ENCODE measurements around the gene DDR2.
"Not testable (repeated sequence)": the region's sequence is repeated elsewhere in the genome, so short reads cannot be mapped to it uniquely, and the experiment has no call there.

DDR2 gene

GRCh38 chr1:162727493-162727892, 95.2 kb downstream of the DDR2 start:
- DNase-seq, result not testable (repeated sequence)

DNA sequence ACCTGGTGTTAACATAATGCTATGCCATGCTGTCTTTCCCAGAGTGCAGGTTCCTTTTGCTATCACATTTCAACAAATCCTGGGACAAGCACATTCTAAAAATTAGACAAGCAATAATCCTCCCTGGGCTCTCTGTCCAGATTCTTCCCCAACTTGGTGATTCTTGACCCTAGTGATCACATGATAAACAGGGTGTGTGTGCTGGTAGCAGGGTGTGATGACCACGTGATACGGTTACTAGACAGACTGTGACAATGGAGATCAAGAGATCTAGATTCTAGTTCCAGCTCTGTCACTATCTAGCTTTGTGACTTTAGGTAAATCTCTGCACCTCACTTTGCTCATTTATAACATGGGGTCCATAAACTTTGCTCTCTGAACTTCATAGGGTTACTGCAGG, 96.3 kb downstream of the DDR2 start:
- DNase-seq, result no peak

DNA sequence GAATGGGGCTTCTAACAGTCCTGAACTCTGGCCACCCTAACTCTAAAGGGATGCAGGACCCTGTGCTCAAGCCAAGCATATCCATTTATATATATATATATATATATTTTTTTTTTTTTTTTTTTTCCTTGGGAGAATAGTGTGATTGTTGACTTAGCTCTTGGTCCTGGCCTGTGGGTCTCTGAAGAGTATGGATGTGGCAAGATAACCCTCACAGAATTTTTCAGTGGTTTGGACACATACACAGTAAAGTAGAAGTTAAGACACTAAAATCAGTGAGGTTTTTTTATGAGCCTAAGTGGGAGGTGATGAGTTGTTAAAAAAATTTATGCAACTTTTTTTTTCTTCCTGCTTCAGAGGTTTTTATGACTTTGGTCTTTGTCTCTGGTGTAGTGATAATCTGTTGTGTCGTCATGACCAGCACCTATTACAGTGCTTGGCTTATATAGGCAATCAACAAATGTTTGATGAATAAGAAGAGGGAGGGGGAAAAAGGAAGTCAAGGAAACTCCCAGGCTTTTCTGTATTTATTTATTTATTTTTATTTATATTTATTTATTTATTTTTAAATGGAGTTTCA, 97.0 kb downstream of the DDR2 start:
- DNase-seq, result not testable (repeated sequence)

GRCh38 chr1:162732094-162732493, 99.8 kb downstream of the DDR2 start:
- no peak for DNase-seq

DNA sequence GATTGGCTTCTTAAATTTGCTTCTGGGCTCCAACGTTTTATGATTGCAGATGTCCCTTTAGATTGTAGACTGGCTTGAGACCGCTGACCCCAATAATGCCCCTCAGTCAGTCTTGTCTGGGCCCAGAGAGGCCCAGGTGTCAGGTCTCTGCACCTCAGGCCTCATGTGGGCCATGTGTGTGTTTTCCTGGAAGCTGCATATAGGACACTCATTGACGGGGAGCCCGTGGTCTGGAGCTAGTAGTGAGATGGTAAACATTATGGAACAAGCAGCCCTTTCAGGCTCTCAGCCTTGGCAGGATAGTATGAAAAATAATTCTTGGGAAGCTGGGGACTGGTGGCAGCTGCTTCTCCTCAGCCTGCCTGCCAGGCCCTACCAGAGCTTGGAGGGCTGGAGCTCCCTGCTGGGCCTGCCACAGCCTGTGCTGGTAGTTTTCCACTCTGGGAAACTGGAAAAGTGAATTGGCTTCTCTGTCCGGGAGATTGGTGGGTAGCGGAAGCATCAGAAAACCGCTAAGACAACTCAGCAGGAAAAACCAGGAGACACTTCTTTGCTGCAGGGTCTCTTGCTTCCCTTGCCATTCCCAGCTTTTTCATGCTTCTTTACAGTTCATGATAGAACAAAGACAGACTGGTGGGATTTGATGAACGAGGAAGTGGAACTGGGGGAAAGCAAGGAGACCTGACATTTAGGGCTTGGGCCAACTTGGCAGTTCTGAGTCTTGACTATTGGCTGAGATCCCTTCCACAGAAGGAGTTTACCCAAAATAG, 100.5 kb downstream of the DDR2 start:
- DNase-seq, result no peak

- DNase-seq, result no peak
Observed at GRCh38 chr1:162733336-162733590, 101.0 kb downstream of the DDR2 start.

GRCh38 chr1:162734047-162734446, 101.8 kb downstream of the DDR2 start:
- no peak for DNase-seq

DNA sequence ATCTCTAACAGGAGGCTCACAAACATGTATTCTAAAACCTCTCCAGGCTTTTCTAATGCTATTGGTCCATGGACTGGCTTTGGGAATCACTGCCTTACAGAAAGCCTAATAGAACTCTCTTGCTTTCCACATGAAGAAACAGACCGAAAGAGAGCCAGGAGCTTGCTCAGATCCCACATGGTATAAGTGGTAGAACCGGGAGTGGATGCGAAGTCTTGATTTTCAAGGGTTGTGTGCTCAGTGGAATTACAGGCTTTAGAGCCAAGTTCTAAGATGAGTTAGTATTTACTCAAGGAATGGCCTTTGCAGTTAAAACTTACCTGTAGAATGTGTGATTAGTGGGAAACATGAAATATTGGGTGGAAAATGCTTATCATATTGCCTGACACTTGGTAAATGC, 103.9 kb downstream of the DDR2 start:
- no peak for DNase-seq

GRCh38 chr1:162736633-162737067, 104.4 kb downstream of the DDR2 start:
- DNase-seq, result no peak

DNA sequence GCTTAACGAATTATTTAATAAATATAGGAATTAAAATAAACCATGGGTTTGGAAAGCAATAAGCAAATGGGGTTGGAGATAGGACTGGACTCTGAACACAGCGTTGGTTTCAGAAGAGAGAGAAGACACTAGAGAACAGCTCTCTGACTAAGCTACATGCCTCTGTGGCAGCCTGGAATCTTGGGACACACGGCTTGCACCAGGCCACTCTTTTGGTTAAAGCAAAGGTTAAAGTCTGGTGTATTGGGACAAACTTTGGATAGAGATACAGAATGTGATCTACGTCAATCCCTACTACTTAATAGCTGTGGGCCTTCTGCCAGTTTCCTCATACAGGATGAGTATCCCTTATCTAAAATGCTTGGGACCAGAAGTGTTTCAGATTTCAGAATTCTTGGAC, 108.5 kb downstream of the DDR2 start:
- DNase-seq, result no peak

GRCh38 chr1:162741574-162741973, 109.3 kb downstream of the DDR2 start:
- DNase-seq, result no peak

- DNase-seq, result not testable (repeated sequence)
Observed at GRCh38 chr1:162746264-162746942, 114.1 kb downstream of the DDR2 start.

DNA sequence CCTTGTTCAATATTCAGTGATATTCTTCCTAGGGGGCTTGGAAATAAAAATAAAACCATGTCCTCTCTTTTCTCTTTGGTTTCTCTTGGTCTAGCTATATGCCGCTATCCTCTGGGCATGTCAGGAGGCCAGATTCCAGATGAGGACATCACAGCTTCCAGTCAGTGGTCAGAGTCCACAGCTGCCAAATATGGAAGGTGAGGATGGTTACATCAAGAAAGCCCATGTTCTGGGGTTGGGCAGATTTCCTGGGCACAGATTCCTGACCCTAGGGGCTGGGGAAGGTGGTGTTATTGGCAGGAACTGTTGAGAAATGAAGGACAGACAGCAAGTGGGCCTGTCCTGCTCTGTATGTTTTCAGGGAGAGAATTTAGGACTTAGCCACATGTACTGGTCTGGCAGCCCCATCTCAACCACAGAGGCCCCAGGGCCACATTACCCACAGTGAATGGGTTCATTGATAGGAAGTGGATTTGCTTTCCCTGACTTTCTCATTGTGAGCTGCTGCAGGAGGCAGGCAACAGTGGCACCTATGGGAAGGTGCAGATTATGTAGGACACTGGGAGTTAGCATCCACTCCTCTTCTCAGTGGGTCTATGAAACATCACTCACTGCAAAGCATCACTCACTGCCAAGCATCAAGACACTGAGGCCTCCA, 120.9 kb downstream of the DDR2 start:
- DNase-seq, result no peak

DNA sequence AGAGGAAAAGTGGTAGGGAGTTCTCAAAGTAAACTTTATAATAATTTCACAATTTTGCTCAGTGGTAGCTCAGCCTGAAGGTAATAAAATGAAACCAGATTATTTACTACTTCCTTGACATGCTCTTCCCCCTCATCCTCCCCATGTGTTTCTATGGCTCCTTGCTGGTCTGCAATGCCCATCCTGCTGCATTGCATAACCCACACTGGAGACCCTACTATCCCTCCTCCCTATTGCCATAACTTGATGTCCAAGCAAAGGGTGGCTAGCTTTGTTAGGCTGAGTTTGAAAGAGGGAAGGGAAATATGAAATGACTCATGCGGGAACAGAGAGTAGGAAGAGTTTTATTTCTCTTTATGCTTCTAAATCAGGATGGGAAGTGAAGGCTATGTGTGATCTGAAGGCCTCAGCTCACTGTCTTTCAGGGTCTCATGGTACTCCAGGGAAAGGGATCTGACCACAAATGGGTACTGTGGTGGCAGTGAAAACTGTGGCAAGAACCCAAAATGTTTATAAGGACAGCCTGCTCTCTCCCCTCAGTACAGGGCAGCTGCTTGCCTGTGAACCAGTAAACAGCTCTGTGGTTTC, 121.8 kb downstream of the DDR2 start:
- DNase-seq, result no peak

DNA sequence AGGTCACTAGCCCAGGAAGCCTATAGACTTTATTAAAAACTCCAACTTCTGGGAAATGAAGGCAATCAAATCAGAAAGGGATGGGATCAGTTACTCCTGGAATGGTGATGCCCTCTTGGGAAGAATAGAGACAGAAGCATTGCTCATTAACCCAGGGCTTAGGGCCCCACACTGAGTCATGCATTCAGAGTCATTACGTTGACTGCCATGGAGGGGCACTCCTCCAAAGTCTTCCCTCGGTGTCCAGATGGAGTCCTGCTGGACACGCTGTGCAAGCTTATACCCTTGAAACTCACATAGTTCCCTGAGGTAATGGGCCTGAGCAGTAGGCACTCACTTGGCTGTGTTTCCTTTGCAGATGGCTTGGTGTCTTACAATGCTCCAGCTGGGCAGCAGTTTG, 123.0 kb downstream of the DDR2 start:
- DNase-seq, result no peak

DNA sequence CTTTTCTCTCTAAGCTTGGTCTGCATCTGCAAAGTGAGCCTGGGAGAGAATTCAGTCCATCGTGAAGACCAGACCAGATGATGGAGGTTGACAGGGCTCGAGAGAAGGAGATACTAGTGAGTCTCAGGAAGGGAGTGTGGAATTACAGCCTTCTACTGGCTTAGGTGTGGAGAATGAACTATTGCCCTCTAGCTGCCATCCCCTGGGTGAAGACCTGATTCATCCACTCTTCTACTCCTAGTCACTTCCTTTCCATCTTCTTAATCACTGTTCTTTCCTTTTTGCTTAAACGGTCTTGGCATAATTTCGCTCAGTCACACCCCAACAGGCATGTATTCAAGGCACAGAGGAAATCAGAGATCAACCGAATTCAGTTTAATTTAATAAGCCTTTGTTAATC, 124.3 kb downstream of the DDR2 start:
- DNase-seq, result no peak

DNA sequence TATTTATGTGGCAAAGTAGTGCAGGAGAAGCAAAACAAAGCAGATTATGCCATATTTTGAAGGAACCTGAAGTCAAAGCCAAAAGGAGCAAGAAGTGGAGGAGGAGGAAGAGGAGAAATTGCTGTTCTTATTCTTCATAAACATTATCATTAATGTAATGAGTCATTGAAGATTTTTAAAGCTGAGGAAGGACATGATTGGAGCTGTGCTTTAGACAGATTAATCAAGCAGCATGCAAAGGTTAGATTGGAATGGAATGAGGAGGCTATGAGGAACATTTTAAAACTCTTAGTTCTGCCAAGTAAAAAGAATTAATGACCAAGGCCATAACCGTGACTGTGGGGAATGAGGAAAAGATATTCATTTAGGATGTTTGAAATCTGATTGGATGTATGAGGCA, 125.2 kb downstream of the DDR2 start:
- DNase-seq, result no peak

DNA sequence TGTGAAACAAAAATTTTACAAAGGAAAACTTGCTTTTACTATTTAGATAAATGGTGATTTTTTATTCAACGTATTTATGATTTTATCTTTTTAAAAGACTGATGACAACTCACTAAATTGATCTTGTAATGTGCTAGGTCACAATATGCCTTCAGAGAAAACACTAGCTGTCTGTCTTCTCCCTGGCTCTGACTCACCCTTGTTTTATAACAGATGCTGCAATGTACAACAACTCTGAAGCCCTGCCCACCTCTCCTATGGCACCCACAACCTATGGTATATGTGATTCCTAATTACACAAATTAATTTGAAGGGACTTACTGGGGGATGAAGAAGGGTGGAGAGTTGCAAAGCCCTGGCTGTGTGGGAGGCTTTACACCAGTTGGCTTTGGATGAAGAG, 133.5 kb downstream of the DDR2 start:
- no peak for DNase-seq

DNA sequence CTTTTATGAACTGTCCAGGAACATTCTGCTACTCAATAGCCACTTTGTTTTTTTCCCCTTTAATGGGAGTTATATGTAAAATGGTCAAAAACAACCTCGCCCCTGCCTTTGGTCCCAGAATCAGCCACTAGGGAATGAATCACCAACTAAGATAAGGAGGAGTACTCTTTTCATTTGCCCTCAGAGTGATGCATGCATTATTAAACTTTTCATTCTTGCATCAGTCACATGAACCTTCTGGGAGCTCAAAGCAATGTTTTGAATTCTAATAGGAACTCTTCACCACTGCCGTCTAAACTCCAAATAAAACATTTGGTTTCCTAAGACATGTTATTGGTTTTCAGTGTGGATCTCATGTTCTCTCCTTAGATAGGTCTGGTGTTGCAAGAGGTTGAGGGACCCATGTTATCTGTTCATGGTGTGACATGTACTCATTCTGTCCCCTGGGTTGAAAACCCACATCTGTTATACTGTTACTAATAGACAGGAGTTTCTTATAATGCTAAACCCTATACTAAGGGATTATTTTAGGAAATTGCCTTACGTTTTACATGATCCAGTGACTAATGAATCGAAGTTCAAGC, 140.4 kb downstream of the DDR2 start:
- DNase-seq, result no peak

- DNase-seq, result no peak
Observed at GRCh38 chr1:162774007-162774406, 141.7 kb downstream of the DDR2 start.

- DNase-seq, result no peak
Observed at GRCh38 chr1:162779043-162779442, 146.8 kb downstream of the DDR2 start.

DNA sequence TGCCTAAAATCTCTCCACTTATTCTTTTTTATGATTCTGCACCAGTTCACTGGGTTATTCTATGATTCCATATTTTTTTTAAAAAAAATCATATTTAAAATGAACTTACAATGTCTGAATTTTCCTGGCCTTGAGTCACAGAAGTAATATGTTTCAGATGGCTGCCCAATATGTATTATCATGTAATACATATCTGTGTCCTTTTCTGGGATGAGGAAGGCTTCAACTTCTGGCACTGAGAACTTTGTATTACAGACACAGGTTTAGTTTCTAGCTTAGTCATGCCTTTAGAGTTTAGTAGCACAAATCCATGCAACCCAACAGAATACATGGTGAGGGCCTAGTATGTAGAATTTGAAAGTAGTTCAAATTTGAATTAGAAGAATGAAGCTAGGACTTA, 150.4 kb downstream of the DDR2 start:
- no peak for DNase-seq

DNA sequence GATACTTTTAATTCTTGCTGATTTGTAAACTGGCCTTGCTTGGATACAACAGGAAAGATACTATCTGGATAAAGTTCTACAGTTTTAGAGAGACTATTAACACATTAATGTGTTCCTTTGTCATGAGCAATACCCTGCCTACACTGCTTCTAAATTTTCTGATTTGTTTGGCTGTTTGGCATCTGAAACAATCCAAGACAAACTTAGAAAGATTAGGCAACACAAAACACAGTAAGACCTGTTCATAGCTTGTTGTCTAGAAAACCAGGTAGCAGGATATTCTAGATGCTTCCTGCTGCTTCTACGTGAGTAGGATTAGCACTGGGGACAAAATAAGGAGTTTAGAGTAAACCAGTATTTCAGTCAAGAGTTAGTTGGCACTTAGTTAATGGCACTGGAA, 152.7 kb downstream of the DDR2 start:
- DNase-seq, result not testable (repeated sequence)
